H9 (cell line): ENCODE results near the gene CSRP1. TPM values are rescaled to one million over a fixed set of nuclear protein-coding genes. Genes with fewer than 3 reads are reported as not detected.
"Not testable (repeated sequence)": the region's sequence is repeated elsewhere in the genome, so short reads cannot be mapped to it uniquely, and the experiment has no call there.

Experiments used
- DNase-seq: peaks from one replicate; pipeline ENCODE4 v3.0.0-alpha.2; 2017
- H2AFZ ChIP-seq: one replicate; pipeline ENCODE4 v1.6.1; 2013; ENCODE audit warnings: mild to moderate bottlenecking, low read length, control low read depth, moderate library complexity
- H2AK5ac ChIP-seq: 2 replicates; pipeline ENCODE4 v1.6.1; 2013; ENCODE audit warnings: low read length, control low read depth, mixed read lengths; ENCODE audit not compliant: insufficient read length
- H2BK120ac ChIP-seq: one replicate; pipeline ENCODE4 v1.6.1; 2013; ENCODE audit warnings: low read depth, mild to moderate bottlenecking, low read length, control low read depth, inconsistent platforms; ENCODE audit not compliant: poor library complexity, severe bottlenecking
- H2BK12ac ChIP-seq: 2 replicates; pipeline ENCODE4 v1.6.1; 2013; ENCODE audit warnings: low read length, control low read depth, mixed read lengths, low read depth; ENCODE audit not compliant: insufficient read length
- H2BK15ac ChIP-seq: 2 replicates; pipeline ENCODE4 v1.6.1; 2013; ENCODE audit warnings: low read depth, low read length, control low read depth
- H2BK20ac ChIP-seq: one replicate; pipeline ENCODE4 v1.6.1; 2013; ENCODE audit warnings: low read depth, mild to moderate bottlenecking, low read length, control low read depth, inconsistent platforms; ENCODE audit not compliant: poor library complexity, severe bottlenecking
- H2BK5ac ChIP-seq: 2 replicates; pipeline ENCODE4 v1.6.1; 2013; ENCODE audit warnings: low read length, control low read depth, mixed read lengths; ENCODE audit not compliant: insufficient read length
- H3K14ac ChIP-seq: 2 replicates; pipeline ENCODE4 v1.6.1; 2013; ENCODE audit warnings: low read length, control low read depth; ENCODE audit not compliant: insufficient read depth
- H3K18ac ChIP-seq: 2 replicates; pipeline ENCODE4 v1.6.1; 2013; ENCODE audit warnings: low read depth, mild to moderate bottlenecking, mixed read lengths, low read length, control low read depth; ENCODE audit not compliant: insufficient read length
- H3K23ac ChIP-seq: 2 replicates; pipeline ENCODE4 v1.6.1; 2013; ENCODE audit warnings: low read length, control low read depth, mixed read lengths, low read depth; ENCODE audit not compliant: insufficient read length
- H3K23me2 ChIP-seq: 2 replicates; pipeline ENCODE4 v1.6.1; 2013; ENCODE audit warnings: low read depth, mild to moderate bottlenecking, mixed read lengths, low read length, control low read depth; ENCODE audit not compliant: insufficient read length, poor library complexity, severe bottlenecking
- H3K27ac ChIP-seq: 2 replicates; pipeline ENCODE4 v1.5.1; 2013; ENCODE audit warnings: low read length, control low read depth, mixed read lengths, low read depth; ENCODE audit not compliant: insufficient read length
- H3K27me3 ChIP-seq: 2 replicates; pipeline ENCODE4 v1.6.1; 2013; ENCODE audit warnings: low read length, control low read depth, inconsistent platforms; ENCODE audit not compliant: insufficient read depth
- H3K4ac ChIP-seq: 2 replicates; pipeline ENCODE4 v1.6.1; 2013; ENCODE audit warnings: low read depth, mild to moderate bottlenecking, control low read depth, inconsistent platforms, low read length, moderate library complexity
- H3K4me1 ChIP-seq: 2 replicates; pipeline ENCODE4 v1.6.1; 2013; ENCODE audit warnings: low read length, control low read depth, inconsistent platforms; ENCODE audit not compliant: insufficient read depth
- H3K4me2 ChIP-seq: 2 replicates; pipeline ENCODE4 v1.6.1; 2013; ENCODE audit warnings: low read length, control low read depth, mixed read lengths; ENCODE audit not compliant: insufficient read length, insufficient read depth
- H3K56ac ChIP-seq: 2 replicates; pipeline ENCODE4 v1.6.1; 2013; ENCODE audit warnings: low read depth, mild to moderate bottlenecking, mixed read lengths, low read length, control low read depth; ENCODE audit not compliant: insufficient read length
- H3K79me1 ChIP-seq: 2 replicates; pipeline ENCODE4 v1.6.1; 2013; ENCODE audit warnings: low read depth, mild to moderate bottlenecking, moderate library complexity, low read length, control low read depth, inconsistent platforms; ENCODE audit not compliant: insufficient read depth, poor library complexity, severe bottlenecking
- H3K79me2 ChIP-seq: 2 replicates; pipeline ENCODE4 v1.6.1; 2013; ENCODE audit warnings: low read length, control low read depth, inconsistent platforms; ENCODE audit not compliant: insufficient read depth
- H3K9ac ChIP-seq: 2 replicates; pipeline ENCODE4 v1.6.1; 2013; ENCODE audit warnings: low read length, control low read depth, mixed read lengths; ENCODE audit not compliant: insufficient read length; ENCODE audit errors: extremely low read depth
- H3K9me3 ChIP-seq: one replicate; pipeline ENCODE4 v1.6.1; 2013; ENCODE audit warnings: low read depth, low read length, inconsistent platforms; ENCODE audit not compliant: control insufficient read depth
- H3T11ph ChIP-seq: one replicate; pipeline ENCODE4 v1.6.1; 2013; ENCODE audit warnings: mild to moderate bottlenecking, low read length, control low read depth, inconsistent platforms
- H4K20me1 ChIP-seq: one replicate; pipeline ENCODE4 v1.6.1; 2013; ENCODE audit not compliant: control insufficient read depth, insufficient read length, insufficient read depth
- H4K5ac ChIP-seq: 2 replicates; pipeline ENCODE4 v1.6.1; 2013; ENCODE audit warnings: low read depth, mild to moderate bottlenecking, mixed read lengths, low read length, control low read depth; ENCODE audit not compliant: insufficient read length
- H4K8ac ChIP-seq: replicated peaks from 2 replicates; pipeline ENCODE4 v1.6.1; 2013; ENCODE audit warnings: low read length, control low read depth, mixed read lengths, low read depth; ENCODE audit not compliant: insufficient read length
- H4K91ac ChIP-seq: 2 replicates; pipeline ENCODE4 v1.6.1; 2013; ENCODE audit warnings: low read depth, mild to moderate bottlenecking, moderate library complexity, mixed read lengths, low read length, control low read depth; ENCODE audit not compliant: insufficient read length
- H3K27ac Mint-ChIP-seq, 3 experiments: 2 replicates in 2 of 3; 3 replicates in 1 of 3; pipeline ENCODE4 v1.8.0; 2020 to 2021; ENCODE audit warnings: mixed read lengths in 3 of 3, mild to moderate bottlenecking in 1 of 3, moderate library complexity in 1 of 3
- H3K27me3 Mint-ChIP-seq: 2 replicates; pipeline ENCODE4 v1.8.0; 2021; ENCODE audit warnings: low read depth, mild to moderate bottlenecking, moderate library complexity, mixed read lengths
- H3K36me3 Mint-ChIP-seq, 3 experiments: 2 replicates in 2 of 3; 3 replicates in 1 of 3; pipeline ENCODE4 v1.8.0; 2020 to 2021; ENCODE audit warnings: low read depth in 3 of 3, mixed read lengths in 3 of 3; ENCODE audit not compliant: insufficient read depth in 1 of 3
- H3K4me1 Mint-ChIP-seq, 2 experiments: 2 replicates each; pipeline ENCODE4 v1.8.0; 2020; ENCODE audit warnings: mixed read lengths in 2 of 2
- H3K4me3 Mint-ChIP-seq, 2 experiments: 2 replicates in 1 of 2; 3 replicates in 1 of 2; pipeline ENCODE4 v1.8.0; 2020 to 2021; ENCODE audit warnings: mild to moderate bottlenecking in 2 of 2, mixed read lengths in 2 of 2, moderate library complexity in 1 of 2
- H3K9me3 Mint-ChIP-seq, 2 experiments: 2 replicates in 1 of 2; 3 replicates in 1 of 2; pipeline ENCODE4 v1.8.0; 2020; ENCODE audit warnings: mild to moderate bottlenecking in 2 of 2, mixed read lengths in 2 of 2, moderate library complexity in 1 of 2
- CTCF ChIP-seq: fragments of 200-600 bp; sonication (generic); conservative IDR thresholded peaks from 3 replicates; pipeline ENCODE4 v1.8.0; 2021; ENCODE audit warnings: antibody characterized with exemption, mild to moderate bottlenecking
- WGBS: extraction: QIAGEN DNeasy Blood & Tissue Kit; methylation state at CpG from one replicate; pipeline ENCODE4 v1.1.7; 2013; ENCODE audit warnings: missing lambda C conversion rate, low lambda C conversion rate, mixed read lengths; ENCODE audit not compliant: insufficient read length; ENCODE audit errors: extremely low coverage; 5-methylcytosine and 5-hydroxymethylcytosine counted together
- total RNA-seq: library from RNA; stranded (reverse); gene quantifications from 2 replicates; pipeline ENCODE4 v1.2.1, GENCODE V29; 2021

CSRP1 gene
- total RNA-seq, 1 experiment from 2014 or later = 0.44 TPM

- no peaks in the 10 kb centered on the region for H3K9me3 ChIP-seq
- H3K4me1 ChIP-seq = no peaks in the 10 kb centered on the region
- H4K5ac ChIP-seq = no peak overlapping the region
- H3K23ac ChIP-seq = no peak overlapping the region
- H3K27ac ChIP-seq = no peak overlapping the region
- H3K79me2 ChIP-seq = no peaks in the 10 kb centered on the region
- H2BK15ac ChIP-seq = no peak overlapping the region
- no CpG with 5 or more reads among the region's 3 CpGs for WGBS
- H3K18ac ChIP-seq = no peak overlapping the region
- no peak overlapping the region for H2BK120ac ChIP-seq
- H2BK5ac ChIP-seq = no peak overlapping the region
- H3K9me3 Mint-ChIP-seq = no peaks in the 10 kb centered on the region
- DNase-seq = no peak
- H3K4me3 Mint-ChIP-seq = no peak overlapping the region
- no peak overlapping the region for H2BK20ac ChIP-seq
- H3K56ac ChIP-seq = no peak overlapping the region
- H3K27me3 Mint-ChIP-seq = 0 out of 2 replicates have a peak, but pooled peaks cover 4% of the 10 kb centered on the region
- no peaks in the 10 kb centered on the region for H3K79me1 ChIP-seq
- H3K27me3 ChIP-seq = no peaks in the 10 kb centered on the region
- H4K91ac ChIP-seq = no peak overlapping the region
- no peak overlapping the region for H3K14ac ChIP-seq
- H2BK12ac ChIP-seq = no peak overlapping the region
- no peaks in the 10 kb centered on the region for H3K23me2 ChIP-seq
- H3K9ac ChIP-seq = no peak overlapping the region
- TF ChIP-seq CTCF = no peak
- no peak overlapping the region; a peak in 1 of 7 replicates for H3K27ac Mint-ChIP-seq
- H3K4me2 ChIP-seq = no peak overlapping the region
- H3T11ph ChIP-seq = no peak overlapping the region
- H2AFZ ChIP-seq = no peak overlapping the region
- no peak overlapping the region for H4K8ac ChIP-seq
- H2AK5ac ChIP-seq = no peak overlapping the region
- no peak overlapping the region for H3K4ac ChIP-seq
- peaks cover 2% of the 10 kb centered on the region in 2 experiments; a peak in 3 of 4 replicates for H3K4me1 Mint-ChIP-seq
- no peaks in the 10 kb centered on the region for H3K36me3 Mint-ChIP-seq
- no peaks in the 10 kb centered on the region for H4K20me1 ChIP-seq
Measured at GRCh38 chr1:201551096-201551495, 44.2 kb upstream of the CSRP1 start.

- DNase-seq = not testable (repeated sequence)
- no CpG with 5 or more reads among the region's 5 CpGs for WGBS
Measured at GRCh38 chr1:201549522-201549921, 42.6 kb upstream of the CSRP1 start.

More at GRCh38 chr1:201549522-201549921, 42.6 kb upstream of the CSRP1 start:
- H3K9me3 Mint-ChIP-seq, H3K4me3 Mint-ChIP-seq, H3K9me3 ChIP-seq, H3K23ac ChIP-seq, H3K18ac ChIP-seq, H3K27ac ChIP-seq, H2AFZ ChIP-seq, H2BK12ac ChIP-seq, H3K27me3 ChIP-seq, H3K79me2 ChIP-seq, H3K14ac ChIP-seq, H2BK15ac ChIP-seq, H3T11ph ChIP-seq, H3K4ac ChIP-seq, H4K20me1 ChIP-seq, H4K5ac ChIP-seq, H2BK20ac ChIP-seq, H3K4me2 ChIP-seq, H3K36me3 Mint-ChIP-seq, H2BK5ac ChIP-seq, H3K9ac ChIP-seq, H2AK5ac ChIP-seq, H3K23me2 ChIP-seq, H3K4me1 Mint-ChIP-seq, H3K27ac Mint-ChIP-seq, H4K8ac ChIP-seq, H3K4me1 ChIP-seq, H3K79me1 ChIP-seq, H3K56ac ChIP-seq, H2BK120ac ChIP-seq, H4K91ac ChIP-seq: not testable (repeated sequence)
- peaks cover 12% of the 10 kb centered on the region; the same call in 1 of the 2 replicates for H3K27me3 Mint-ChIP-seq
